HG03571 (cell line): ENCODE data around the gene SYNJ2.

Source experiments
- ATAC-seq: cut with Tn5 transposase; IDR thresholded peaks from one replicate; pipeline ENCODE4 v1.9.1; 2021; ENCODE audit not compliant: unreplicated experiment

SYNJ2 gene

GRCh38 chr6:158039178-158039557, 57.5 kb downstream of the SYNJ2 start:
- ATAC-seq = no peak

GRCh38 chr6:158039571-158040050, 57.9 kb downstream of the SYNJ2 start:
- no peak for ATAC-seq

- no peak for ATAC-seq
These were observed 58.6 kb downstream of the SYNJ2 start for GRCh38 chr6:158040051-158040803.

GRCh38 chr6:158040804-158041347, 59.2 kb downstream of the SYNJ2 start:
- ATAC-seq = no peak

- no peak for ATAC-seq
These were observed 59.7 kb downstream of the SYNJ2 start for GRCh38 chr6:158041370-158041769.

- ATAC-seq = no peak
These were observed 60.1 kb downstream of the SYNJ2 start for GRCh38 chr6:158041788-158042187.

GRCh38 chr6:158042245-158042798, 60.7 kb downstream of the SYNJ2 start:
- ATAC-seq = no peak

GRCh38 chr6:158043008-158043407, 61.3 kb downstream of the SYNJ2 start:
- no peak for ATAC-seq

- no peak for ATAC-seq
These were observed 62.2 kb downstream of the SYNJ2 start for GRCh38 chr6:158043586-158044524.

- ATAC-seq = no peak
These were observed 62.8 kb downstream of the SYNJ2 start for GRCh38 chr6:158044525-158044888.

- no peak for ATAC-seq
These were observed 64.8 kb downstream of the SYNJ2 start for GRCh38 chr6:158046201-158047126.

- ATAC-seq = no peak
These were observed 65.5 kb downstream of the SYNJ2 start for GRCh38 chr6:158047127-158047518.

- no peak for ATAC-seq
These were observed 66.1 kb downstream of the SYNJ2 start for GRCh38 chr6:158047563-158048323.

- no peak for ATAC-seq
These were observed 66.9 kb downstream of the SYNJ2 start for GRCh38 chr6:158048589-158048988.

- no peak for ATAC-seq
These were observed 67.7 kb downstream of the SYNJ2 start for GRCh38 chr6:158049055-158050028.

- ATAC-seq = no peak
These were observed 68.6 kb downstream of the SYNJ2 start for GRCh38 chr6:158050107-158050735.

- ATAC-seq = no peak
These were observed 69.3 kb downstream of the SYNJ2 start for GRCh38 chr6:158050955-158051354.

- no peak for ATAC-seq
These were observed 70.3 kb downstream of the SYNJ2 start for GRCh38 chr6:158051968-158052367.
